ENCODE measurements around the gene SLC6A7. TPM values are rescaled to one million over a fixed set of nuclear protein-coding genes. Genes with fewer than 3 reads are reported as not detected.
"Not testable (repeated sequence)": the region's sequence is repeated elsewhere in the genome, so short reads cannot be mapped to it uniquely, and the experiment has no call there.

The SLC6A7 gene
- total RNA-seq, 1 donor from 2014 or later, result 10.8 TPM

- DNase-seq (ENCODE audit: low spot score), result no peak
Measured at GRCh38 chr5:150217038-150217437, 27.2 kb downstream of the SLC6A7 start.

DNA sequence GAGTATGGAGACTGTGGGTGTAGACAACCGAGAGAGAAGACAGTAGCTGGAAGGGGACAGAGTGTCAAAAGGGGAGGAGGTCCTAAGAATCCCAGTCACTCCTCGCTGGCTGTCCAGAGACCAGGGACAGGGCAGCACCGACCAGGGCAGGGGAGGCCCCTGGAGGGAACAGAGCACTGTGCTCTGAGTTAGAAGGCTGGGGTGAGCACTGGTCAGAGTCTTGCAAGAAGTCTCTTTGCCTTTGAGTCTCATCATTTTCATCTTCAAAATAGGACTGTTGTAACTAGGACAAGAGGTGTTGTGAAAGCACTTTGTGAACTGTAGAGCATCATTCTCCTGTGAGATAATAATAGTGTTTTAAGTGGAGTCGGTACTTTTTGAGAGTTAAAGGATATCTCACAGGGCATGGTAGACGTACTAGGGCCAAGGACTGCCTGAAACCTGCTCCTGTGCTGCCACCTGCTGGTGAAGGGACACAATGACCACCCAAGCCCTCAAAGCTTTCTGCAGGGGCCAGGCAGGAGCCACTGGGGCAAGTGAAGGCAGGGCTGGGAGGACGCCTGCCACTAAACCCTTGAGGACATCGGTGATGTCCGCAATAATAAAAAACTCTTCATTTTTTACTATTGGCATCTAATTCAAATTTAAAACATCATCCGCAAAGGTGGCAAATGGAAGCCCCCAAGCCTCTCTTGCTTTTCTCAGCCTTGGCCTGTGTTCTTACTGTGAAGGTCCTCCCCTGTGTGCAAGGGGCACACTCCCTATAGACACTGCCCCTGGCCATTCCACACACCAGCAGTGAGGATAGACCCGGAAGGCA, 28.2 kb downstream of the SLC6A7 start:
- DNase-seq (ENCODE audit: low spot score), result peak; percentile 90

DNA sequence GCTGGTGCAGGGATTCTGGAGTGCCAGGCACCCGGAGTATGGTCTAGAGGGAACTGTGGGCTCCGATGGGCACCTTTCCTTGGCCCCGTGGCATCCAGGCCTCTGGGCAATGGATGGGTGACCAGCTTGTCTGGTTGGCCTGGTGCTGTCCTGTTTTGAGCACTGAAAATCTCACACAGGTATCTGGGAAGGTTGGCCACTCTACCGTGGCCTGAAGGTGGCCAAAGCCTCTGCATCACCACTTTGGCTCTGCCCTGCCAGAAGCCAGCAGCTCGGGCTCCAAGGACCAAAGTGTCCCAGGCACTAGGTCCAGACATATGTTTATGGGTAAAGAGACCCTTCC, 28.8 kb downstream of the SLC6A7 start:
- no peak for DNase-seq (ENCODE audit: low spot score)

- DNase-seq (ENCODE audit: low spot score), result no peak
Measured at GRCh38 chr5:150219142-150219541, 29.3 kb downstream of the SLC6A7 start.

GRCh38 chr5:150219861-150220260, 30.0 kb downstream of the SLC6A7 start:
- DNase-seq (ENCODE audit: low spot score), result no peak

DNA sequence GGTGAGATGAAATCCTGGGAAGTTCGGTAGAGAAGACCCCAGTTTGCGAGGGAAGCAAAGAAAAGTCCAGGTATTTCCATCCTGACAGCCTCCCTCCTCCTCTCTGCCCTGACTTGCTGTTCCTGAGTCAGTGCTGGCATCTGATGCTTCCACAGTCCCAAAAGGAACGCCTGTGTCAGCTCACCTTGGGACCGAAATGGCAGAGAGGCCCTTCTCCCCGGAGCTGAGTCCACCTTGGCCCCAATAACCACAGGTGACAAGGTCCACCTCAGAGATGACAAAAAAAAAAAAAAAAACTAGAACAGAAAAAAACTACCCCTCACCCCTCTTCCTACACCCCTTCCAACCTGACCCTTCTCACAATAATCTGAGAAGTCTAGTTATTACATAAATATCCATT, 31.6 kb downstream of the SLC6A7 start:
- DNase-seq (ENCODE audit: low spot score), result no peak

DNA sequence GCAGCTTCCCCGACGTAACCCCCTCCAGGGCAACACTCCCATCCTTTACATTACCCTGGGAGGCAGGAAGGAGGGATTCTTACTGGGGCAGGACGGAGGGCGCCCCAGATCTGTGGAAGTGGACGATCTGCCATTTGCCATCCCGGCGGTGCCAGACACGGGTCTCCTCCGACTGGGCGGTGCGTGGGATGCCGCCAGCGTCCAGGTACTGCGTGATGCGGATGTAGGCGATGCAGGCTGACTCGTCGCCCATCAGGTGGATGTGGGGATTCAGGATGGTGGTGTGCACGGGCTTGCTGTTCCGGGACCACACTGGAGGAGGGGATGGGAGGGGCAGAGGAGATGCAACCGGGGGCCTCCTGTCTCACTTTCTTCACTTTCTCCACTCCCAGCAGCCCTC, 33.0 kb downstream of the SLC6A7 start:
- no peak for DNase-seq (ENCODE audit: low spot score)

DNA sequence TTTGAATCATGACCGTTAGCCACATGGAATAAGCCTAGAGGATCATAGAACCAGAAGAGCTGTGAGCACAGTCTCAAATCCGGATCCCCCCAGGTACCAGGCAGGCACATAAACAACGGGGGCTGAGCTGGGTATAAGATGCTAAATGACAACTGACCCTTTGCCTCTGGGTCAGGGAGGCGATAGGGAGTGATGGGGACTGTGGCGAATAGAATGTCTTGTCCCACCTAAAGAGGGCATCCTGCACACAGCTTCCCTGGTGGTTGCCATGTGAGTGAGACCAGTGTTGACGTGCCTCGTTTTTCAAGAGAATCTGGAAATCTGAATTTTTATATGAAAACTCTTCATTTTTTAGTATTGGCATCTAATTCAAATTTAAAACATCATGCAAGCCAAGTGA, 33.6 kb downstream of the SLC6A7 start:
- no peak for DNase-seq (ENCODE audit: low spot score)

DNA sequence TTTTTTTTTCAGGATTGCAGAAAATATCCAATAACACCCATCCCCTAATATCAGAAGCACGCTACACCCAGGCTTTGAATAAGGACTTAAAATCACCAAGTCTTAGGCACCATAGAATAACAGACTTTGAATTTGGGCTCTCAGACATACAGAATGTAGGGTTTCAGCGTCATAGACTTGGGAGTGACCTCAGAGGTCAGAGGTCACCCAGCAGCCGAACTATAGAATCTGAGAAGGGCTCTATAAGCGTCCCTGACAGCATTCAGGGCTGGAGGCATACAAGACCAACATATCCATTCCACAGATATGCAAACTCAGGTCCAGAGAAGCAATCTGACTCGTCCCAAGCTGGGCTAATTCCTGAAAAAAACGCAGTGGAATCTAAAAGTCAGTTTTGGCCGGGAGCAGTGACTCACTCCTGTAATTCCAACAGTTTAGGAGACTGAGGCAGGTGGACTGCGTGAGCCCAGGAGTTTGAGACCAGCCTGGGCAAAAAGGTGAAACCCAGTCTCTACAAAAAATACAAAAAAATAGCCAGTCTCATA, 34.7 kb downstream of the SLC6A7 start:
- no peak for DNase-seq (ENCODE audit: low spot score)

GRCh38 chr5:150227036-150227435, 37.2 kb downstream of the SLC6A7 start:
- DNase-seq (ENCODE audit: low spot score), result no peak

GRCh38 chr5:150227606-150228273, 37.9 kb downstream of the SLC6A7 start:
- no peak for DNase-seq (ENCODE audit: low spot score)

DNA sequence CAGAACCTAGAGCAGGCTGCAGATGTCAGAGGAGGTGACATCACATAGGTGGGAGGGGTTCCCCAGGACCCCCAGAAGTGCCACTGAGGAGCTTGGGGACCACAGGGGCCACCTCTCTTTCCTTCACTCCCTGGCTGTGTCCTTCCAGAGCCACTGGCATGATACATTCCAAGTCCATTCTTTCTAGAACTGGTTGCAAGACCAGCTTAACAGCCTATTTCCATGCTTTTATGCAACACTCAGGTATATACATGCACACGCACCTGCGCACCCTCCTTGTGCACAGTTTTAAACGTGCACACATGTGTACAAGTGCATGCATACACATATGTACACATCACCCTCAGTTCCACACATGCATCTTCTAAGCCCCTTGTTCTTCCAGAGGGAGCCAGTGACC, 39.7 kb downstream of the SLC6A7 start:
- DNase-seq (ENCODE audit: low spot score), result no peak

GRCh38 chr5:150230842-150231241, 41.0 kb downstream of the SLC6A7 start:
- DNase-seq (ENCODE audit: low spot score), result no peak

GRCh38 chr5:150233706-150234105, 43.8 kb downstream of the SLC6A7 start:
- DNase-seq (ENCODE audit: low spot score), result not testable (repeated sequence)

- DNase-seq (ENCODE audit: low spot score), result no peak
Measured at GRCh38 chr5:150234576-150235499, 45.0 kb downstream of the SLC6A7 start.

DNA sequence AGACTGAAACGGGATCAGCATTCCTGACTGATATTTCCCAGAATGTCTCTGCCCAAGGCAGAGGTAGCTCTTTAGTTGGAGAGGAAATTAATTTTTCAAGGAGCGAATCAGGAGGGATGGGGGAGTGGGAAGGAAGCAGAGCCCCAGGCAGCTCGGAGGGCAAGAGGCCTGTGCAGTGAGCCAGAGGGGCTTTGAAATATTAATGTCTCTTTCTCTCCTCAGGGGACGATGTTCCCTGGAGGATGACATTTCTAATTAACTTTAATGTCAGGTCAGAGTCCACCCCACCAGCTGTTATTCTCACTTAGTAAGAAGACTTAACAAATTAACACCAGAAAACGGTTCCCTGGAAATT, 45.6 kb downstream of the SLC6A7 start:
- DNase-seq (ENCODE audit: low spot score), result no peak

DNA sequence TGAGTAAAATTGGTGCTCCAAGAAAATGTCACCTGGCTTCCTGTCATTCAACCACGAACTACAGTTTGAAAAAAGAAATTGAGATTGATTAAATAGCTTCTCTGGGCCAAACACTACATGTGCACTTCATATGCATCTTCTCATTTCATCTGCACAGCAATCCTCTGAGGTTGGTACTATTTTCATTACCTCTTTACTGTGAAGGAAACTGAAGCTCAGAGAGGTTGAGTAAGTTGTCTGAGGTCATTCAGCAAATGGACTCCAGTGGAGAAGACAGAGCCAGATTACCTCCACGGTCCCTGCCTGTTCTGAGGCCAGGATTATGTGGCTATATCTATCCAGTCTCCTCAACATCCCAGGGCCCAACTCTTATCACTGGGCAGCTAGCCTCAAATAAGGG, 46.5 kb downstream of the SLC6A7 start:
- no peak for DNase-seq (ENCODE audit: low spot score)

DNA sequence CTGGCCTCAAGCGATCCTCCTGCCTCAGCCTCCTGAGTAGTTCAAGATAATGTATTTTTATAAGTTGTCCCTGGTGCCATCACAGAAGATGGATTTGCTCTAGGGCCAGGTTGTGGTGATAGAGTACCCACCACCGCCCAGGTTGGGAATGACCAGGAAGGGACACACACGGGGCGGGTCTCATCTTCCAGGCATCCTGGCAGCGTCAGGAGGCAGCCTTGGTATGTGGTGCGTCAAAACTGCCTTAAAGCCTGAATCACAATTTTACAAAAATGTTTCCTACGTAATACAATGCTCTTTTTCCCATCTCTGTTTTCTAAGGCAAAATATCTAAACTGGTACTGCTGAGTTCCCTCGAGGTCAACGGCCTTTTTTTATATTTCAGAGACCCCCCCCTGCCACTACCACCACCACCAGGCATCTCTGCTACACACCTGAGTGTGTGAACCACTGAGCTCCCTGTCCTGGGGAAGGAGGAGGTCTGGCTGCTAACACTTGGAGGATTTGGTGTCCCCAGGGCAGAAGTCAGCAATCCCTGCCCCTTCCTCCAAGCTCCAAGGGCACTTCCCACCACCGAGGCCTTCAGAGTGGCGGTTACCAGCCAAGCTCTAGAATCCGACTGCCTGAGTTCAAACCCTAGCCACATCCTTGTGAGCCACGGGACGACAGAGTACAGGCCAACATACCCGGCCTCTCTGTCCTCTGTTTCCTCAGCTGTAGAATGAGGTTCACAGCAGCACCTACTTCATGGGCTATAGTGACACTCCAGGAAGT, 47.3 kb downstream of the SLC6A7 start:
- no peak for DNase-seq (ENCODE audit: low spot score)

DNA sequence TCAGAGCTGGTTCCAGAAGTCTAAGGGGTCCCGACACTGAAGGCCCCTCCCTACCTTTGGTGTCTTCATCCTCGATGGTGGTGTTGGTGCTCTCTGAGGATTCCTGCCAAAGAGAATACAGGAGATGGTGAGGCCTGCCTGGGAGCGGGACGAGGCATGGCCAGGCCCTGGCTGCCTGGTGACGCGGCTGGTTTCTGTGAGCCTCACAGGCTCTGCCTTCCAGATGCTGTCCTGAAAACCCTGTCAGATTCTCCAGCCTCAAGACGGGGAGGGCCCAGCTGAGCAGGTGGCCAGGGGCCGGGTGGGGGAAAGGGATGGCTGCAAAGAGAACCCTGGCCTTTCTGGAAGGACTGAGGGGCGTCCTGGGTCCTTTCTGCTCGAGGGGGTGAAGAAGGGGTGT, 48.8 kb downstream of the SLC6A7 start:
- no peak for DNase-seq (ENCODE audit: low spot score)

- DNase-seq (ENCODE audit: low spot score), result no peak
Measured at GRCh38 chr5:150239099-150239793, 49.4 kb downstream of the SLC6A7 start.

- no peak for DNase-seq (ENCODE audit: low spot score)
Measured at GRCh38 chr5:150239794-150240122, 49.9 kb downstream of the SLC6A7 start.

Measured in umbilical cord (tissue), 2 donors.